NCI-H460 (cell line): ENCODE results near the gene PAX8. TPM values are rescaled to one million over a fixed set of nuclear protein-coding genes. Genes with fewer than 3 reads are reported as not detected.

ENCODE experiments used
- DNase-seq: peaks from one replicate; pipeline ENCODE4 v3.0.0-alpha.2; 2016; ENCODE audit warnings: low read depth; ENCODE audit errors: extremely low read depth
- total RNA-seq: library from RNA; depleted of rRNA; stranded (reverse); fragments of >200 nt; shearing (Covaris generic); gene quantifications from 2 replicates; pipeline ENCODE4 v1.2.3, GENCODE V29; 2014

The PAX8 gene
- total RNA-seq, 1 experiment from 2014 or later: 1.4 TPM

DNA sequence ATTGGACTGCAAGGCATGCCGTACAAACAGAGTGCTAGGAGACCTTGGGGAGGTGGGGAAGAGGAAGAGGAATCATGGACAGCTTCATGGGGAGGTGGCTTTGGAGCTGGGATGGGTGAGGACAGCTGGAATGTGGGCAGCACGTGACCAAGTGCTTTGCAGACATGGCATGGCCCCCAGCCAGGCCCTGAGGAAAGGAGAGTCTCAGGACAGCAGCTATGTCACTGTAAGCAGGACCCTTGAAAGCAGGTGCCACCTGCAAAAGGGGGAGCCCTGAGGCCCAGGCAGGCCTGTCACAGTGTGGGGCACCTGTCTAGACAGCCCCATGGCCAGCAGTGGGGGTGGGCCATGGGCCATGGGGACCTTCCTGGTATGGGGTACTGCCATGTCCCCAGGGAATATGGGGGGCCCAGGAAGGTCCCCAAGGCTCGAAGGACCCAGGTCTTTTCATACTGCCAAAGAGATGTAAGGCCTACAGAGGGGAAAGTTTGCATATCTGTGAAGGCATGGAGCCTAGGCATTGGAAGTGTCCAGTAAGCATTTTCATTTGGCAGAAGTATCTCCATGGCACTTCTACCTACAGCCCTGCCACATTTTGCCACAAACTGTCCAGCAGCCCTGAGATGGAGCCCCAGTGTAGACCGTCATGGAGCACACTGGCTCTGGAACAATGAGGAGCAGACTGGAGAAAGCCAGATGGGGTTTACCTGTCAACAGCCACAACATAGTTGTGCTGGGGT is 9.9 kb downstream of the PAX8 start:
- DNase-seq: no peak

DNA sequence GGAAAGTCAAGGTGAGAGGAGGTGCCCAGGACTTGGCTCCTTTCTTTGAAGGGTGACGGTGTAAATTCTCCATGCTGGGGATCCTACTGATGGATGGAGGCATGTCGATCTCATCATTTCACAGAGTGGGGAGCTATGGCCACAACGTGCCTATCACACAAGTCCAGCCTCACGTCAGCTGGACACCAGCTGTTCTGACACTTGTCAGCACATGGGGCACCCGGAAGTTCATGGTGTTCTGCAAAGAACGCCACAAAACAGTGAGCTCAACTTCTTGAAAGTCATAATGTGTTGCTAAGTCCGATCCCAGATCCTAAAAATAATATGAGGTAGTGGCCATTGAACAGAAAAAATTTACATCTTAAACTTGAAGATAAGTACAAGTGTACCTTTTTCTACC is 12.3 kb downstream of the PAX8 start:
- DNase-seq: no peak

DNA sequence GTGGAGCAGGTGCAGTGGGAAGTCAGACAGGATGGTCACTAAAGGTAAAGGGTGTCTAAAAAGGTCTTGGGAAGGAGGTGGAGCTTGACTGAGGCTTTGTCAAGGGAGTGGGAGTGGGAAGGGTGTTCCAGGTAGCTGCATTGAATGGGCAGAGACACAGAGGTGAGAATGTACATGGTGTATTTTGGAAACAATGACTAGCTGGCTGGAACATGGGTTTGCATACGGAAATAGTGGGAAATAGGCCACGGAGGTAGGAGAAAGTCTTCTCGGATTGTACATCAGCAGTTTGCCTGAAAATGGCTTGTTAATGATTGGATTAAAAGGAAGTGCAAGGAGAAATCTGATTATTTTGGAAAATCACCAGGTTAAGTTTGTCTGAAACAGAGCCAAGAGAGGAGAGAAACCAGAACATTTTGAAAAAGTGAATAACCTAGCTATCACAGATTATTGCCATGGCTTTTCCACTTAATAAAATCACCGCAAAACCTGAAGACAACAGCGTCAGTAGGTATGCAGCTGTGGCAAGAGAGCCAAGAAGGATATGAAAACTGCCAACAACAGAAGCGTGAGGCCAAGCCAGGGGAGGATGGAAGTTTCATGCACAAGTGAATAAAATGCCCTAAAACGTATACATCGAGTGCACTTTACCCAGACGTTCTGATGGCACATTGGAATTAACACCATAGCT is 13.9 kb downstream of the PAX8 start:
- no peak for DNase-seq

- no peak for DNase-seq
Measured at GRCh38 chr2:113263546-113263945, 15.2 kb downstream of the PAX8 start.

DNA sequence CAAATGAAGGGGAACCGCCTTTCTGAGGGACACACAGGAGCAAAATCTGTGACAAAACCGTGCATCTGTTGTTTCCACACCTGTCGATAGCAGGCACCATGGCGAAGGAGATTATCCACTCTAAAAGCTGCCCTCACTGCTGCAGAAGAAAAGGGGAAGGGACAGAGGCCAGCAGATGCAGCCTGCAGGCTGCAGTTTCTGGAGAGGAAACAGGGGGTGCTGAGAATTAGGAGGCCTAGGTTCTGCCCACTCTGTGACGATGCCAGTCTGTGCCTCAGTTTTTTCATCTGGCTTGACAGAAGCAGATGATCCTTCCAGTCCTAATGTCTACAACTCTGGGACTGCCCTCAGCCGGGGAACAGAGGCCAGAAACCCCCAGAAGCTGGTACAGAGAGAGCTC is 17.7 kb downstream of the PAX8 start:
- no peak for DNase-seq

GRCh38 chr2:113258471-113259147 is 20.1 kb downstream of the PAX8 start:
- no peak for DNase-seq

- DNase-seq: no peak
Measured at GRCh38 chr2:113257516-113258264, 21.0 kb downstream of the PAX8 start.

DNA sequence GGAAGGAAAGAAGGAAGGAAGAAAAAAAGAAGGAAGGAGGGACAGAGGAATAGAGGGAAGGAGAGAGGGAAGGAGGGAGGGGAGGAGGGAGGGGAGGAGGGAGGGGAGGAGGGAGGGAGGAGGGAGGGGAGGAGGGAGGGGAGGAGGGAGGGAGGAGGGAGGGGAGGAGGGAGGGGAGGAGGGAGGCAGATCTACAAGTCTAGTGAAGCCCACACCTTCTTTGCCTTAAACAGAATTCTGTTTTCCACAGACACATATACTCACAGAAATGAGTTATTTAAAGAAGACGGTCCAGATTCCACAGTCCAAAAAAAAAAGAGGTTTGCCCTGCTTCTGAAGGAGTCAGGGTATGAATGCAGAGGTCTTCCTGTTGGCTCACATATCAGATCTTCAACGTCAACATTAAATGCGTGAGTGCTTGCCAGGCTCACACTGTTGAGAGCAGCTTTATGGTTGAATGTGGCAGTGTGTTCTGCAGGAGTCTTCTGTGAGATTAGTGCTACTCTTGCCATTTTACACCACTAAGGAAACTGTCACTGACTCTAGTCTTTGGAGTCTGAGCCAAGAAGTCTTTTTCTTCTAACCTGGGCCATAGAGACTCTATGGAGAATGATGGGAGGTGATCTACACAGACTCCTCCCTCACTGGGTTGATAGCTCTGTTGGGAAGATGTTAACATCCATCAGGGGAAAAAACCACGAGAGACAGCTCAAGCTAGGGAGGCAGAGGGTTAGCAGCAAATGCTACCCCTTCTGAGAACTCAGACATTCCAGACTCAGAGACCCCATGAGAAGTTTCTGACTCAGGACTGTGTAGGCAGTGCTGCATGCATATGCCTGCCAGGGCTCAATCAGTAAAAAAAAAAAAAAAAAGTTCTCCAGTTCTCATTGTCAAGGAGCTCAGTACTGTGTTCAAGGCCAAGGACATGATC is 23.3 kb downstream of the PAX8 start:
- no peak for DNase-seq

- DNase-seq: no peak
Measured at GRCh38 chr2:113253453-113253852, 25.3 kb downstream of the PAX8 start.

- no peak for DNase-seq
Measured at GRCh38 chr2:113252047-113252590, 26.6 kb downstream of the PAX8 start.

GRCh38 chr2:113251118-113251517 is 27.6 kb downstream of the PAX8 start:
- DNase-seq: no peak

DNA sequence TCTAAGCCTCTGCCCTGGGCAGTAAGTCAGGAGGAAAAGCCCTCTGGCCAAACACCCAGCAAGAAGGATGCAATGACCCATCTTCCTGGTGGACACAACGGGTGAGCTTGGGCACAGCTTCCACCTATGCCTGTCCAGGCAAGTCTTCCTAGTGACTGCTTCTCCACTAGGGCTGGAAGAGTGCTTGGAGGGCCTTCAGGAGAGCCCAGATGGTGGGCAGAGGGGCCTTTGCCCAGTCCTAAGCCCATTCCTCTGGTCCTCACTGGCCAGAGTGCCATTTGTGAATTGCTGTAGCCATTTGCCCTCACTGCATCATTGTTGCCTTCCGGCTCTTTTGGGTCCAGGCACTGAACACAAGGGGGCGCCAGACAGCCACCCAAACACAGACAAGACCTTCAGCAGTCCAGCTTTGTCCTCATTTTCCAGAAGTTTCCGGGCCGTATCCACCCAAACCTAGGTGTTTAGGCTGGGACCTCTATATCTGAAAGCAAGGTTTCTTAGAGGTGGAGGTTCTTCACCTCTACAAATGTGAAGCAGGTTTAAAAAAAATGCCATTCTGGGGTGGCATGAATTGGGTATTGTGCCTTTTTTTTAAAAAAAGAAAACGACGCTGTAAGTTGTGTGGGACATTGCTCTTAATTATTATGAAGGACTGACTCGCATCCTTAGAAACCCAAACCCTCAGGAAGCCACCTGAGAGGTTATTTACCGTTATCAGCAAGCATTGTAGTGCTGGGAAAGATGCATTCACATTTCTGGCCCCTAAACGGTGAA is 29.5 kb downstream of the PAX8 start:
- peak; percentile 73 for DNase-seq

GRCh38 chr2:113246606-113247005 is 32.1 kb downstream of the PAX8 start:
- no peak for DNase-seq

GRCh38 chr2:113245276-113245711 is 33.4 kb downstream of the PAX8 start:
- DNase-seq: no peak

DNA sequence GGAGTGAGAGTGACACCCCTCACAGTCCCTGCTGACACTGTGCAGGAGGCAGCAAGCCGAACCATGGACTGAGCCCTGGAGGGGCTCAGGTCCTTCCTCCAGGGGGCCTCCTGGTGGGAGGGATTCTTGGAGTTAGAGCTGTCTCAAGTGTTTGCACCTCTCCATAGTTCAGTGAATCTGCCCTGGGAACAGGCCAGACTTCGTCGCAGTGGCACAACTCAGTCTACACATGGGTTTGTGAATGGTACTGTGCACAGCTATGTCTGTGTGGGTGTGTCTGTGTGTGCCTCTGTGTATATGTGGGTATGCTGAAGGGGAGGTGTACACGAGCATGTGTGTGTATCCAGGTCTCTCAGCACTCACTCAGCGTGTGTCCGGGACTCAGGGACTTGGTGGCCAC is 36.4 kb downstream of the PAX8 start:
- DNase-seq: no peak

DNA sequence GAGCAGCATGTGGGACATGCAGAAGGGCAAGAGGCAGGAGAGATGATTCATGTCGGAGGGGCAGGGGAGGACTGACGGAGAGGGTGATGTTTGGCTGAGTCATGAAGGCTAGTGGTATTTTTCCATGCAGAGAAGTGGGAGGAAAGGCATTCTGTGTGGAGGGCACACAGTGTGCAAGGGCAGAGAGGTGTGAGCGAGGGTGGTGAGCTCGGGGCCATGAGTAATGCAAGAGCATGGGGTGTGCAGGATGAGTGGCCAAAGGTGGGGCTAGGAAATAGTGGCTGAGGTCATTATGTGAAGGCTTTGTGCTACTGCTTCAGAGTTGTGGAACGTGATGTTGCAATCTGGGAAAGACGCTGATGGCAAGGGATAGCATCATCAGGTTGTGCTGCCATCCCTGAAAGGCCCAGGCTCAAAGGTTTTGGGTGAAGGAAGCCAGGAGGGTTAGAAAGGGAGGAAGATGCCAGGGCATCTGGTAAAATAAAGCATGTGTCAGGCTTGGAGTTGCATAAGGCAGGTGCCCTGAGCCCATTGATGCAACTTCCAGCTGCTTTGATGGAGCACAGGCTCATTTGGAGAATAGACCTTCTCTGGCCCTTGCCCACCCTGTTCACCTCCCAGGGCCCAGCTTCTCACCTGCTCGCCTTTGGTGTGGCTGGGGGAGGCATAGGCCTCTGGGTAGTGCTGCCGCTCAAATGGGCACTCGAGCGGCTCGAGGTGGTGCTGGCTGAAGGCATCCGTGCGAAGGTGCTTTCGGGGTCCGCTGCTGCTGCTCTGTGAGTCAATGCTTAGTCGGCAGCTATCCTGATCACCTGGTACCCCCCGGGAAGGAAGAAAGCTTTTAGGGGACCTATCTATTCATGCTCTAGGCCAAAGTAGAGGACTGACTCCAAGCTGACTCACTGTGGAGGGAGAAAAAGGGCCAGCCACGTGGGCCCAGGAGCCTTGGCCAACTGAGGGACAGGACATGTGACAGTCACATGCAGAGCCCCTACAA is 37.5 kb downstream of the PAX8 start:
- peak; percentile 93 for DNase-seq

GRCh38 chr2:113240150-113240914 is 38.4 kb downstream of the PAX8 start:
- peak; percentile 26 for DNase-seq
